Thyroid gland (tissue), 4 donors: ENCODE results near the gene RIPOR3. TPM values are rescaled to one million over a fixed set of nuclear protein-coding genes. Genes with fewer than 3 reads are reported as not detected.

ENCODE experiments used
- DNase-seq, 2 donors: peaks; one replicate each; pipeline ENCODE4 v3.0.0-alpha.2; 2019
- H3K27ac ChIP-seq, 3 donors: fragments of 200-600 bp; sonication (generic); 1 replicate in 2 of 3; 2 replicates in 1 of 3; pipeline ENCODE4 v1.5.1; 2016 to 2019; ENCODE audit warnings: mild to moderate bottlenecking in 1 of 3, moderate library complexity in 1 of 3
- H3K27me3 ChIP-seq: fragments of 200-600 bp; sonication (generic); one replicate; pipeline ENCODE4 v1.5.1; 2019
- H3K36me3 ChIP-seq, 2 donors: fragments of 200-600 bp; sonication (generic); one replicate each; pipeline ENCODE4 v1.5.1; 2016 to 2019
- H3K4me1 ChIP-seq, 2 donors: fragments of 200-600 bp; sonication (generic); one replicate each; pipeline ENCODE4 v1.5.1; 2017 to 2019
- H3K4me3 ChIP-seq, 3 donors: fragments of 200-600 bp; sonication (generic); replicated peaks in 1 of 3; 1 replicate in 2 of 3; 2 replicates in 1 of 3; pipeline ENCODE4 v1.5.1; 2016; ENCODE audit warnings: mild to moderate bottlenecking in 1 of 3
- H3K9me3 ChIP-seq: fragments of 200-600 bp; sonication (generic); one replicate; pipeline ENCODE4 v1.5.1; 2017
- CTCF ChIP-seq, 6 experiments: fragments of 200-600 bp in 3 of 6; fragments of 450-650 bp in 3 of 6; sonication (generic) in 3 of 6; IDR thresholded peaks; one replicate each; pipeline ENCODE4 v1.5.1; 2016 to 2019; ENCODE audit warnings: antibody characterized with exemption in 6 of 6, mild to moderate bottlenecking in 2 of 6, inconsistent platforms in 1 of 6, moderate library complexity in 1 of 6
- POLR2A ChIP-seq, 2 donors: fragments of 450-650 bp; IDR thresholded peaks; one replicate each; pipeline ENCODE4 v1.6.1; 2017; ENCODE audit warnings: antibody characterized with exemption in 2 of 2, mild to moderate bottlenecking in 2 of 2, moderate library complexity in 1 of 2
- WGBS, 2 donors: methylation state at CpG; one replicate each; pipeline ENCODE4 v1.1.5; 2017; 5-methylcytosine and 5-hydroxymethylcytosine counted together
- intact Hi-C: fragments of 100-400 bp; cut with DNase I; formaldehyde crosslinking; loops from one replicate; pipeline ENCODE4 v1.15.1; 2023
- total RNA-seq, 4 donors: library from RNA; depleted of rRNA; stranded (reverse); fragments of >200 nt; gene quantifications; one replicate each; pipeline ENCODE4 v1.2.3, GENCODE V29; 2016

The RIPOR3 gene
- total RNA-seq, 4 donors from 2014 or later = 6.2 to 23.9 (median 9.5) TPM

GRCh38 chr20:50675671-50676376 lies 15.5 kb downstream of the RIPOR3 start:
- WGBS, 2 donors = 79 to 80% methylated on average over 13 of the region's 13 CpGs
- Histone ChIP-seq H3K27me3 (no peaks in the 10 kb centered on the region), H3K4me3 (no peak overlapping the region), H3K9me3 (no peaks in the 10 kb centered on the region), H3K27ac (no peak overlapping the region), H3K4me1 (peaks cover 16 to 29% of the 10 kb centered on the region in 2 donors), H3K36me3 (no peaks in the 10 kb centered on the region)
- intact Hi-C loops = no loop called here
- TF ChIP-seq CTCF (IDR thresholded peaks at IDR 0.05) = no peak
- TF ChIP-seq POLR2A (IDR thresholded peaks at IDR 0.05) = no peak
- no peak for DNase-seq

- DNase-seq = no peak
- no peak overlapping the region for H3K4me3 ChIP-seq
- H3K4me1 ChIP-seq = peaks cover 12 to 20% of the 10 kb centered on the region in 2 donors
- H3K27ac ChIP-seq = no peak overlapping the region
- intact Hi-C loops = no loop called here
- TF ChIP-seq CTCF (IDR thresholded peaks at IDR 0.05) (no peak), POLR2A (IDR thresholded peaks at IDR 0.05) (no peak)
- H3K27me3 ChIP-seq = no peaks in the 10 kb centered on the region
- no peaks in the 10 kb centered on the region for H3K36me3 ChIP-seq
- 36 to 48% methylated on average over 2 of the region's 2 CpGs for WGBS, 2 donors
- H3K9me3 ChIP-seq = no peaks in the 10 kb centered on the region
Measured at GRCh38 chr20:50674138-50674825, 17.1 kb downstream of the RIPOR3 start.

DNA sequence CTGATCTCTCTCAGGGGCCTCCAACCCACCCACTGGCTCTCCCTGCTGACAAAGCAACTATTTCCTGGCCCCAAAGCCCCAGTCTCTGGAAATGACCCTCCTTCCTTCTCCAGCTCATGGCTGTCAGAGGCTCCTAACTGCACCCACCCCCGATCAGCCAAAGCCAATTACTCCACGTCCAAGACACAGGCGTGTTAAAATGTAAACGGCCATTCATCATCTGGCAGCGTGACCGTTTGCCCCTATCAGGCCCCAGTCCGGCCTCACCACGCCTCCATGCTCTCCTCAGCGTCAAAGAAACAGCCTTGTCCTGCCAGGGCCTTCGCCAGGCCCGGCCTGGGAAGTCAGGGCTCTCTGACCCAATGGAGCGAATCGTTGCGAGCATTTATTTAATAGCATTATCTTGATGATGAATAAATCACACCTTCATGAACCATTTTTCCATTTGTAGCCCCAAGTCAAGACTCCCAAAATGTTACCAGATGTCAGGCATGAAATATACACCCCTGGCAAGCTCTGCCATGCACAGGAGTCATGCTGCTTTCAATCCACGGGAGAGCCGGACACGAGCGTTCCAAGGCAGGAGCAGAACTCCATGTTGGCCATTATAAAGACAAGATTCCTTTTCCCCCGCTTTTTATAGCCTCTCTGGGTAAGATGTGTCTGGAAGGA lies 17.7 kb downstream of the RIPOR3 start:
- WGBS, 2 donors = 56 to 58% methylated on average over 19 of the region's 19 CpGs
- TF ChIP-seq POLR2A (IDR thresholded peaks at IDR 0.05) = no peak
- TF ChIP-seq CTCF (IDR thresholded peaks at IDR 0.05) = no peak
- no peak overlapping the region for H3K27ac ChIP-seq

GRCh38 chr20:50673146-50673465 lies 18.2 kb downstream of the RIPOR3 start:
- peaks cover 6 to 15% of the 10 kb centered on the region in 2 donors for H3K4me1 ChIP-seq
- DNase-seq = no peak
- intact Hi-C loops = no loop called here
- WGBS, 2 donors = 94 to 96% methylated on average over 6 to 7 of the region's 7 CpGs
- TF ChIP-seq CTCF (IDR thresholded peaks at IDR 0.05) = no peak
- TF ChIP-seq POLR2A (IDR thresholded peaks at IDR 0.05) = no peak
- H3K36me3 ChIP-seq = no peaks in the 10 kb centered on the region
- no peak overlapping the region for H3K4me3 ChIP-seq
- no peaks in the 10 kb centered on the region for H3K9me3 ChIP-seq
- H3K27ac ChIP-seq = no peak overlapping the region
- no peaks in the 10 kb centered on the region for H3K27me3 ChIP-seq

More for the DNA sequence above, 17.7 kb downstream of the RIPOR3 start:
- Histone ChIP-seq H3K4me3 (no peak overlapping the region), H3K4me1 (peaks cover 11 to 19% of the 10 kb centered on the region in 2 donors), H3K9me3 (no peaks in the 10 kb centered on the region), H3K27me3 (no peaks in the 10 kb centered on the region), H3K36me3 (no peaks in the 10 kb centered on the region)
- peak; percentile 56 to 77 for DNase-seq
- intact Hi-C loops = no loop called here
